ENCODE measurements around the gene PILRA.
"Not testable (repeated sequence)": the region's sequence is repeated elsewhere in the genome, so short reads cannot be mapped to it uniquely, and the experiment has no call there.

DNA sequence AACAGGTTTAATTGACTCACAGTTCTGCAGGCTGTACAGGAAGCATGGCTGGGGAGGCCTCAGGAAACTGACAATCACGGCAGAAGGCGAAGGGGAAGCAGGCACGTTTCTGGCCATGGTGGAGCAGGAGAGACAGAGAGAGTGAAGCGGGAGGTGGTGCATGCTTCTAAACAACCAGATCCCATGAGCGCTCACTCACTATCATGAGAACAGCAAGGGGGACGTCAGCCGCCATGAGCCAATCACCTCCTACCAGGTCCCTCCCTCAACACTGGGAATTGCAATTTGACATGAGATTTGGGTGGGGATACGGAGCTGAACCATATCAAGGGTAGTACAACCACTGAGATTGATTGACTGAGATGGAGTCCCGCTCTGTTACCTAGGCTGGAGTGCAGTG is 47.6 kb upstream of the PILRA start:
- TF ChIP-seq, protein P1, sequence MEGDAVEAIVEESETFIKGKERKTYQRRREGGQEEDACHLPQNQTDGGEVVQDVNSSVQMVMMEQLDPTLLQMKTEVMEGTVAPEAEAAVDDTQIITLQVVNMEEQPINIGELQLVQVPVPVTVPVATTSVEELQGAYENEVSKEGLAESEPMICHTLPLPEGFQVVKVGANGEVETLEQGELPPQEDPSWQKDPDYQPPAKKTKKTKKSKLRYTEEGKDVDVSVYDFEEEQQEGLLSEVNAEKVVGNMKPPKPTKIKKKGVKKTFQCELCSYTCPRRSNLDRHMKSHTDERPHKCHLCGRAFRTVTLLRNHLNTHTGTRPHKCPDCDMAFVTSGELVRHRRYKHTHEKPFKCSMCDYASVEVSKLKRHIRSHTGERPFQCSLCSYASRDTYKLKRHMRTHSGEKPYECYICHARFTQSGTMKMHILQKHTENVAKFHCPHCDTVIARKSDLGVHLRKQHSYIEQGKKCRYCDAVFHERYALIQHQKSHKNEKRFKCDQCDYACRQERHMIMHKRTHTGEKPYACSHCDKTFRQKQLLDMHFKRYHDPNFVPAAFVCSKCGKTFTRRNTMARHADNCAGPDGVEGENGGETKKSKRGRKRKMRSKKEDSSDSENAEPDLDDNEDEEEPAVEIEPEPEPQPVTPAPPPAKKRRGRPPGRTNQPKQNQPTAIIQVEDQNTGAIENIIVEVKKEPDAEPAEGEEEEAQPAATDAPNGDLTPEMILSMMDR (conservative IDR thresholded peaks at IDR 0.05; ENCODE audit: low read depth in 2 of 2), result not testable (repeated sequence)
- not testable (repeated sequence) for TF ChIP-seq POLR2AphosphoS5 (IDR thresholded peaks at IDR 0.05; ENCODE audit: low read depth); EZH2phosphoT487 (IDR thresholded peaks at IDR 0.05; ENCODE audit: unreplicated experiment)
